Measurements from ENCODE around the gene MPV17L2.

MPV17L2 gene

GRCh38 chr19:18160971-18161635 is 31.9 kb upstream of the MPV17L2 start:
- DNase-seq, result peak; percentile 82 to 95 (median 88)

DNA sequence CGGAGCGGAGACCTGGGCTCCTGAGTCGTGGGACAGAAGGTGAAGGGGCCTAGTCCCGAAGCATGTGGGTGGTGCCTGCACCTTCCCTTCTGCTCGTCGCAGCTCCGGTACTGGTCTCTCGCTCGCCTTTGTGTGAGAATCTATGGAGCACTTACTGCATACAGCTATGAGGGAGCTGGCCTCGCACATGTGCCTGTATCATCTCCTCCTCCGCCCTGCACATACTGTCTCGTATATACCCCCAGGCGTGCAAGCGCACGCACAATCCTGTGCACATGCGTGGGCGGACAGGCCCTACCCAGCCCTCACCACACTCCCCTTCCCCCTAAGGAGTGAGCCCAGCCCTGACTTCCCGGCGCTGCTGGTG is 31.4 kb upstream of the MPV17L2 start:
- DNase-seq, result no peak

- no peak for DNase-seq
Observed at GRCh38 chr19:18164072-18164471, 28.9 kb upstream of the MPV17L2 start.

DNA sequence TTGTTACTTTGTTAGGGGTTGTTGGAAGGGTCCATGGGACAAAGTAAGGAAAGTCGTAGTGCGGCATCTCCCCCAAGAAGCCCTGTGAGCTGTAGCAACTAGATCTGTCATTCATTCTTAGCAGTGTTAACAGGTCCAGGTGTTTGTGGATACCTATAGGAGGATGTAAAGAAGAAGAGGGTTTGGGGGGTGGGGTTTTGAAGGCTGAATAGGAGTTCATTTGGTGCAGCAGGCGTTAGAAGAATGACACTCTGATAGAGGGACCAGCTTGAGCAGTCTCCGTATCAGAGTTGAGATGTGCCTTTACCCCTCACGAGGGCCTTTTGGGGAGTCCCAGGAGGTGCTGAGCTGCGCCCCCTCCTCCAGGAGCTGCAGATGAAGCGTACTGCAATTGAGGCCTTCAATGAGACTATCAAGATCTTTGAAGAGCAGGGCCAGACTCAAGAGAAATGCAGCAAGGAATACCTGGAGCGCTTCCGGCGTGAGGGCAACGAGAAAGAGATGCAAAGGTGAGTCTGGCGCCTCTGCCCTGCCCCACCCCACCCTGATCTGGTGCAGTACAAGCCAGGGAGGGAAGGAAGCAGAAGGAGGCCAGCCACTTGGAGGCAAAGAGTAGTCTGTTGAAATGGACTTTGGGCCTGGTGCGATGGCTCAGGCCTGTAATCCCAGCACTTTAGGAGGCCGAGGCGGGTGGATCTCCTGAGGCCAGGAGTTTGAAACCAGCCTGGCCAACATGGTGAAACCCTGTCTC is 27.0 kb upstream of the MPV17L2 start:
- no peak for DNase-seq

DNA sequence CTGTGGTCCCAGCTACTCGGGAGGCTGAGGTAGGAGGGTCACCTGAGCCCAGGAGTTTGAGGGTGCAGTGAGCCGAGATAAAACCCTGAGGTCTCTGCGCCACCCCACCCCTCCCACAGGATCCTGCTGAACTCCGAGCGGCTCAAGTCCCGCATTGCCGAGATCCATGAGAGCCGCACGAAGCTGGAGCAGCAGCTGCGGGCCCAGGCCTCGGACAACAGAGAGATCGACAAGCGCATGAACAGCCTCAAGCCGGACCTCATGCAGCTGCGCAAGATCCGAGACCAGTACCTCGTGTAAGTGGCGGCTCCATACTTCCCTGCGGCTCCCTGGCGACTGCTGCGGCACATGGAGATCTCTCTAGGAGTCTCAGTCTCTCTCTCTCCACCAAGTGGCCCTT is 26.0 kb upstream of the MPV17L2 start:
- DNase-seq, result no peak

DNA sequence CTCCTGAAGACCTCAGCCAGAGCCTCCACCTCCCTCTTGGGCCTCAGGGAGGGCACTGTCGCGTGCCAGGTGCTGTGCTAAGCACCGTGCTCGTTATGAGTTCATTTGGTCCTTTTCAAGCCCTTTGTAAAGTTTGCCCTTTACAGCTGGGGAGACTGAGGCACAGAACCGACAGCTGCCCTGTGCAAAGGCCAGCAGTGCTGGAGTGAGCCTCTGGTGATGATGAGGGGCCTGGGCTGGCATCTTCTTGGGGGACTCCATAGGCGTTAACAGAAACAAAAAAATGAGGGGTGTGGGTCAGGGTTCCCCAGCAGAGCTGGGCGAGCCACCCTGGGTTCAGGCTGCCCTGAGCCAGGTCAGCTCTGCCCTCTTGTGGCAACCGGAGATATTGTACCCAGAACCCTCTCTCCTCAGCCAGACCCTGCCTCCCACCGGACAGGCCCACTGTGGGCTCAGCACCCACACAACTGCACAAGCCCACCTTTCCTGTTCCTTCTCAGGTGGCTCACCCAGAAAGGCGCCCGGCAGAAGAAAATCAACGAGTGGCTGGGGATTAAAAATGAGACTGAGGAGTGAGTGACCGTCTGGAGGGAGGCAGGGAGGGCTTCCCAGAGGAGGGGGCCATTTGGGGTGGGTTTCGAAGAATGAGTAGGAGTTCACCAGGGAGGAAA is 24.9 kb upstream of the MPV17L2 start:
- peak; percentile 67 to 77 (median 73) for DNase-seq

GRCh38 chr19:18168673-18169381 is 24.2 kb upstream of the MPV17L2 start:
- DNase-seq, result peak in 1 of 3 donors; percentile 39

- peak; percentile 77 to 85 (median 85) for DNase-seq
Observed at GRCh38 chr19:18170714-18171255, 22.2 kb upstream of the MPV17L2 start.

DNA sequence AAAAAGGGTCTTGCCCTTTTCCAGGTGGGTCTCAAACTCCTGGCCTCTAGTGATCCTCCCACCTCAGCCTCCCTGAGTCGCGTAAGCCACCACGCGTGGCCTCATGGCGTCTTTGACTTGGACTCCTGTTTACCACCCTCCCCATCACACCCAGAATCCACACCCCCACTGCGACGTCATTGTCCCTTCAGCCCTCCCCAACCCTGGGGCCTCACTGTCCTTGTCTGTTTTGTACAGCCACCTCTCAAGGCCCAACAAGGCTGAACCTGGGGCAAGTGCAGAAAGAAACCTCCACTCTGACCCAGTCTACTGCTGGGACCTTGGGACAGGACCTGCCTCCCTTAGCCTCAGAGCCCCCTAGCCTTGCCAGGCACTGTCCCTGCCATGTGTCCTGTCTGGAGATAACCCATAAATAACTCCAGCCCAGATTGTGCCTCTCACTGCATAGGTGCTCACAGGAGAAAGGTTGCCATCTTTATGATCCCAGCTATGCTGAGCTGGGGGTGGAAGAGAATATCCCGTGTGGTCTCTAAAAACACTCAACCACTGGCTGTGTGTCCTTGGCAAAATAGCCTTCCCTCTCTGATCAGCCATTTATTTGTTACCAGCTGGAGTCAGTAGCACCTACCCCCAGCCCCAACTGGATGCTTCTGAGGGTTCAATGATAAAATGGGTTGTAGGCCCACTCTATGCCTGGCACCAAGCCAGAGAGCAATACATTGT is 21.3 kb upstream of the MPV17L2 start:
- peak in 1 of 3 donors; percentile 52 for DNase-seq

GRCh38 chr19:18172331-18173053 is 20.5 kb upstream of the MPV17L2 start:
- no peak for DNase-seq

DNA sequence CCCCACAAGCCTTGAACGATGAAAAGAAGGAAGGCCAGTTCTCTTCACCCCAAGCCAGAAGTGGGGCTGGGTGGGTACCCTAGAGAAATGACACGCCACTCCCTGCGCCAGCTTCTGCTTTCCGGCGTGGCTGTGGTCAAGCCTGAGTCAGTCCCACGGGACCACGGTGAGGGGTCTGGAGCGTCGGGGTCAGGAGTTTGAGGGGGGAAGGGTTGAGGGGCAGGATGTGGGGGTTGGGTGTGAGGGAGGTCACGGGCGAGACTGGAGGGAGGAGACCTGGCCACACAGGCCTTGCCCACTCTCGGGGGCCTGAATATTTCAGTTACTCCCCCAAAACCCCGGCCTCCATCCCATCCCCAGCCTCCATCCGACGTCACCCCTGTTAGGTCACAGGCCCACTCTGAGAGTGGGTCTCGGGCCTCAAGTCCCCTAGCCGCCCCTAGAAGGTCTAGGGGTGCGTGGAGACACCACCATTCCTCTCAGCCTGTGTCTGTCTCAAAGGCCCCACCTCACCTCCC is 19.9 kb upstream of the MPV17L2 start:
- DNase-seq, result peak; percentile 93 to 95 (median 94)

GRCh38 chr19:18173572-18174288 is 19.3 kb upstream of the MPV17L2 start, which contains the start of gene IFI30:
IFI30 (plus strand) TSS chr19:18173813; CDS start chr19:18173842, 29 bp downstream.
- DNase-seq, result peak; percentile 89 to 95 (median 94)

- no peak for DNase-seq
Observed at GRCh38 chr19:18174983-18175382, 18.0 kb upstream of the MPV17L2 start.

DNA sequence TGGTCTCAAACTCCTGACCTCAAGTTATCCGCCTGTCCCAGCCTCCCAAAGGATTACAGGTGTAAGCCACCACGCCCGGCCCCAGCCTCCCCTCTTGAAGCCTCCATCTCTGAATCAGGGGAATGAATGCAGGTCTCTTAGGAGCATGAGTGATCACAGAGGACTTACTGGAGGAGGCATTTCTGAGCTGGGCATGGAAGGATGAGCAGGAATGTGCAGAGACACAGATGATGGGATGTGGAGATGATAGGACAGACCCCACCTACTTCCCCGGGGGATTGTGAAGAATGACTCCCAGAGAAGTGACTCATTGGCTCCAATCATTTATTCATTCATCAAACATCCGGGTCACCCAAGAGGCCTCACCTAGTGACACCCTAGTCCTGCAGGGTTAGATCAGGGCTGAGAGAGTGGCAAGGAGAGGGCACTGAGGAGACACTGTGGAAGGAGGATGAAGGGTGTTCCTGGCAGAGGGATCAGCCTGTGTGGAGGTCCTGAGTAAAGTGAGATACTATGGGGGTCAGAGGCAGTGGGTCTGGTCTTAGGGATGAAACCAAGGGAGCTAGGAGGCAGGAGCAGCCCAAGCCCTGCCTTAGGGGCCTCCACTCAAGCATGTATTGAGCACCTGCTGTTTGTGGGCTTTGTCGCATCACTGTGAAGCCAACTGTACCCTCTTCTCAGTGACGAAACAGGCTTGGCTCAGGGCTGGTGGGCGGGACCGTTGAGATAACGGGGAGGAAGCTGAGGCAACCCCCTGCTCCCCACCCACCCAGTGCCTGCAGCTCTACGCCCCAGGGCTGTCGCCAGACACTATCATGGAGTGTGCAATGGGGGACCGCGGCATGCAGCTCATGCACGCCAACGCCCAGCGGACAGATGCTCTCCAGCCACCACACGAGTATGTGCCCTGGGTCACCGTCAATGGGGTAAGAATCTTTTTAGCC is 16.4 kb upstream of the MPV17L2 start:
- DNase-seq, result peak; percentile 39 to 63 (median 53)

DNA sequence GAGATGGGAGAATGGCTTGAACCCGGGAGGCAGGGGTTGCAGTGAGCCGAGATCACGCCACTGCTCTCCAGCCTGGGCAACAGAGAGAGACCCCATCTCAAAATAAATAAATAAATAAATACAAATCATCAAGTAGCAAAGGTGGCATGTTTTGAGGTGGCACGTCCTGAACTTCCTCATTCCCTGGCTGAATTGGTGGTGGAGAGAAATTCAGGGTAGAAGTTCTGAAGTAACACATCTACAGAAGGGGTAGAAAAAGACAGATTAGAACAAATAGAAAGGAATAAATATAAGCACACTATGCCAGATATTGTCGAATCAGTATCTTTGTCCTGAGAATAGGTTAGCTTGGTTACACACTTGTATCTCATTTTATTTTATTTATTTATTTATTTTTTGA is 13.1 kb upstream of the MPV17L2 start:
- DNase-seq, result no peak

GRCh38 chr19:18183529-18183928 is 9.5 kb upstream of the MPV17L2 start:
- DNase-seq, result no peak

DNA sequence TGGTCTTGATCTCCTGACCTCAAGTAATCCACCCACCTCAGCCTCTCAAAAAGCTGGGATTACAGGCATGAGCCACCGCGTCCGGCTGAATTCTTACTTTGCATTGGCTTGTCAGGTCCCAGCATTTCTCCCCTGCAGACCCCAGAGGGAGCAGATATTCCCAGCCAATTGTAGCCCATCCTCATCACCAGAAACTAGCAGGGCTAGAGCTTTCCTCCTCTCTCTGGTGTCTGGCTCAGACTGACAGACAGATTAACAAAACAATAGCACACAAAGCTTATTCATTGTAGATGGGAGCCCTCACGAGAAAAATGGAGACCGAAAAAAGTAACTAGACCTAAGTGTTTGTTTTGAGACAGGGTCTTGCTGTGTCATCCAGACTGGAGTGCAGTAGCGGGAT is 7.5 kb upstream of the MPV17L2 start:
- no peak for DNase-seq

DNA sequence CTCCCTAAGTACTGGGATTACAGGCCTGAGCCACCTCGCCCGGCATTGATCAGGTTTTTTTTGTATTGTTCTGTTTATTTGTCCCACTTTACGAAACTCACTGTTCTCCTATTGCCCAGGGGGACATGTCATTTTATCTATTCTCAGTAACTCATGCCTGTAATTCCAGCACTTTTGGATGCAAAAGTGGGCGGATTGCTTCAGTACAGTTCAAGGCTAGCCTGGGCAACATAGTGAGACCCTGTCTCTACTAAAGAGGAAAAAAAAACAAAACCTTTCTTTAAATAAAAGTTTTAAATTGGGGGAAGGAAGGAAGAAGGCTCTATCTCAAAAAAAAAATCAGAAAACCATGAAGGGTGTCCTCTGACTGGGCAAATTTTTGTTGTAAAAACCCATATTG is 2.7 kb upstream of the MPV17L2 start:
- no peak for DNase-seq

DNA sequence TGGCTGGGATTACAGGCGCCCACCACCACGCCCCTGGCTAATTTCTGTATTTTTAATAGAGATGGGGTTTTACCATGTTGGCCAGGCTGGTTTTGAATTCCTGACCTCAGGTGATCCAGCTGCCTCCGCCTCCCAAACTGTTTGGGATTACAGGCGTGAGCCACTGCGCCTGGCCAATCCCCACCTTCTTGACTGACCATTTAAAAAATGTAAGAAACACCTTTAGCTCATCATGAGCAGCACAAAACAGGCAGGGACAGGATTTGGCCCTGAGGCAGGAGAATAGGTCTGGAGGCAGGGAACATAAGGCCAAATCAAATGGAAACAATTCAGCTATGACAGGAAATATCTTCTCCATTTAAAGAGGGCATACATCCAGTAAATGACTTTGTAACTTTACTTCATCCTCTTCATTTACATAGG is 1.4 kb upstream of the MPV17L2 start:
- DNase-seq, result no peak

Data from suppressor macrophage treated with lipopolysaccharide for 1 hour (primary cell).